ENCODE measurements around the gene MTREX.
A peak's percentile ranks its signal among the peaks of the same experiment; 100 is the strongest.

MTREX gene

DNA sequence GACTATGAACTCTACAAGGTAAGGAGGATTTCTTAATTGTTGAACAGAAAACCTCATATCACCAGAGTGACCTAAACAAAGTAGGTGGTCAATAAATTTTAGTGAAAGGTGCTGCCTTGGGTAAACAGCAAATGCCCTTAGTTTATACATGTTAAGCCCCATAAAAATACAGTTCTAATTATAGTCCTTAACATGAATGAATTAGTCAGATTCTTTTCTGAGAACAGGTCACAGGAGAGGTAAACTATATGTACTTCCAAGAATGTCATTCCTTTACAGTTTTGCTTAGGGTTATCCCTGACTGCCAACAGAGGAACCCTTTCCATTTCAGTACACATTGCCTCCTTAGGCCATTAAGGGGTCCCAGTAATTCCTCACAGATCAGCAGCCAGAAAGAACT is 162.1 kb downstream of the MTREX start:
- Histone ChIP-seq H3K4me1 (ENCODE audit: control insufficient read depth, insufficient read depth, low read length) (0 out of 2 replicates have a peak, but pooled peaks cover 3% of the 10 kb centered on the region), H3K4me3 (ENCODE audit: low read depth, low read length) (no peak overlapping the region), H3K36me3 (ENCODE audit: control insufficient read depth in 2 of 2, insufficient read depth in 1 of 2, low read length in 2 of 2) (no peaks in the 10 kb centered on the region; a peak in 1 of 3 replicates), H3K9me3 (ENCODE audit: control insufficient read depth, insufficient read depth, low read depth, low read length) (no peaks in the 10 kb centered on the region), H3K27ac (ENCODE audit: extremely low read depth, low read depth, low read length) (no peak overlapping the region)
- TF ChIP-seq ZNF621 (tag by site-specific recombination; IDR thresholded peaks at IDR 0.05): no peak
- no peak for TF ChIP-seq ZNF571 (tag by site-specific recombination; IDR thresholded peaks at IDR 0.05)
- TF ChIP-seq, protein P1, sequence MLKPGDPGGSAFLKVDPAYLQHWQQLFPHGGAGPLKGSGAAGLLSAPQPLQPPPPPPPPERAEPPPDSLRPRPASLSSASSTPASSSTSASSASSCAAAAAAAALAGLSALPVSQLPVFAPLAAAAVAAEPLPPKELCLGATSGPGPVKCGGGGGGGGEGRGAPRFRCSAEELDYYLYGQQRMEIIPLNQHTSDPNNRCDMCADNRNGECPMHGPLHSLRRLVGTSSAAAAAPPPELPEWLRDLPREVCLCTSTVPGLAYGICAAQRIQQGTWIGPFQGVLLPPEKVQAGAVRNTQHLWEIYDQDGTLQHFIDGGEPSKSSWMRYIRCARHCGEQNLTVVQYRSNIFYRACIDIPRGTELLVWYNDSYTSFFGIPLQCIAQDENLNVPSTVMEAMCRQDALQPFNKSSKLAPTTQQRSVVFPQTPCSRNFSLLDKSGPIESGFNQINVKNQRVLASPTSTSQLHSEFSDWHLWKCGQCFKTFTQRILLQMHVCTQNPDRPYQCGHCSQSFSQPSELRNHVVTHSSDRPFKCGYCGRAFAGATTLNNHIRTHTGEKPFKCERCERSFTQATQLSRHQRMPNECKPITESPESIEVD (tag by site-specific recombination; IDR thresholded peaks at IDR 0.05): peak; percentile 25; the same call in 1 of the 2 replicates
- TF ChIP-seq ZNF530 (tag by site-specific recombination; IDR thresholded peaks at IDR 0.05; ENCODE audit: low read depth): peak; percentile 41; the same call in 1 of the 2 replicates
- TF ChIP-seq ZNF701 (tag by site-specific recombination; IDR thresholded peaks at IDR 0.05): no peak
- no peak for TF ChIP-seq ZNF10 (tag by site-specific recombination; IDR thresholded peaks at IDR 0.05)
- no peak for TF ChIP-seq ZNF341 (tag by site-specific recombination; IDR thresholded peaks at IDR 0.05; ENCODE audit: low read depth)
- TF ChIP-seq KLF8 (tag by site-specific recombination; IDR thresholded peaks at IDR 0.05): no peak
- TF ChIP-seq ZNF202 (tag by site-specific recombination; IDR thresholded peaks at IDR 0.05; ENCODE audit: borderline replicate concordance): no peak
- no peak for TF ChIP-seq ZNF221 (tag by site-specific recombination; IDR thresholded peaks at IDR 0.05; ENCODE audit: borderline replicate concordance)
- TF ChIP-seq ZNF174 (tag by site-specific recombination; IDR thresholded peaks at IDR 0.05): no peak
- no peak for TF ChIP-seq ZSCAN16 (tag by site-specific recombination; IDR thresholded peaks at IDR 0.05)
- no peak for TF ChIP-seq ZNF362 (tag by site-specific recombination; IDR thresholded peaks at IDR 0.05)
- no peak for TF ChIP-seq ZNF24 (tag by site-specific recombination; IDR thresholded peaks at IDR 0.05)
- 0 out of 2 replicates have a peak, but pooled peaks have one; percentile 21 for TF ChIP-seq SP7 (tag by site-specific recombination; IDR thresholded peaks at IDR 0.05)
- no peak for TF ChIP-seq ZNF514 (tag by site-specific recombination; IDR thresholded peaks at IDR 0.05)
- no peak for TF ChIP-seq ZNF350 (tag by site-specific recombination; IDR thresholded peaks at IDR 0.05)
- no peak for TF ChIP-seq ZNF629 (tag by site-specific recombination; IDR thresholded peaks at IDR 0.05)
- no peak for TF ChIP-seq ZNF138 (tag by site-specific recombination; IDR thresholded peaks at IDR 0.05; ENCODE audit: borderline replicate concordance)
- TF ChIP-seq ZNF830 (tag by site-specific recombination; IDR thresholded peaks at IDR 0.05; ENCODE audit: low read depth): no peak
- TF ChIP-seq ZNF529 (tag by site-specific recombination; IDR thresholded peaks at IDR 0.05; ENCODE audit: insufficient replicate concordance): no peak
- TF ChIP-seq GFI1B (tag by site-specific recombination; IDR thresholded peaks at IDR 0.05): no peak
- TF ChIP-seq ZNF777 (tag by site-specific recombination; IDR thresholded peaks at IDR 0.05; ENCODE audit: borderline replicate concordance): no peak
- TF ChIP-seq ZNF510 (tag by site-specific recombination; IDR thresholded peaks at IDR 0.05; ENCODE audit: insufficient replicate concordance): no peak
- TF ChIP-seq, protein P2, sequence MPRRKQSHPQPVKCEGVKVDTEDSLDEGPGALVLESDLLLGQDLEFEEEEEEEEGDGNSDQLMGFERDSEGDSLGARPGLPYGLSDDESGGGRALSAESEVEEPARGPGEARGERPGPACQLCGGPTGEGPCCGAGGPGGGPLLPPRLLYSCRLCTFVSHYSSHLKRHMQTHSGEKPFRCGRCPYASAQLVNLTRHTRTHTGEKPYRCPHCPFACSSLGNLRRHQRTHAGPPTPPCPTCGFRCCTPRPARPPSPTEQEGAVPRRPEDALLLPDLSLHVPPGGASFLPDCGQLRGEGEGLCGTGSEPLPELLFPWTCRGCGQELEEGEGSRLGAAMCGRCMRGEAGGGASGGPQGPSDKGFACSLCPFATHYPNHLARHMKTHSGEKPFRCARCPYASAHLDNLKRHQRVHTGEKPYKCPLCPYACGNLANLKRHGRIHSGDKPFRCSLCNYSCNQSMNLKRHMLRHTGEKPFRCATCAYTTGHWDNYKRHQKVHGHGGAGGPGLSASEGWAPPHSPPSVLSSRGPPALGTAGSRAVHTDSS (tag by site-specific recombination; IDR thresholded peaks at IDR 0.05): no peak
- TF ChIP-seq, protein P3, sequence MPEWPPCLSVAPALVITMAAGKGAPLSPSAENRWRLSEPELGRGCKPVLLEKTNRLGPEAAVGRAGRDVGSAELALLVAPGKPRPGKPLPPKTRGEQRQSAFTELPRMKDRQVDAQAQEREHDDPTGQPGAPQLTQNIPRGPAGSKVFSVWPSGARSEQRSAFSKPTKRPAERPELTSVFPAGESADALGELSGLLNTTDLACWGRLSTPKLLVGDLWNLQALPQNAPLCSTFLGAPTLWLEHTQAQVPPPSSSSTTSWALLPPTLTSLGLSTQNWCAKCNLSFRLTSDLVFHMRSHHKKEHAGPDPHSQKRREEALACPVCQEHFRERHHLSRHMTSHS (tag by site-specific recombination; IDR thresholded peaks at IDR 0.05): no peak
- ChIA-PET CTCF (interaction anchor here (0.7 kb wide), 1 partner anchor 31 kb away, joined by 3 read pairs; no protein-coding TSS in a partner anchor), POLR2A (no interaction called here)
